ENCODE measurements around the gene TEX26. TPM values are rescaled to one million over a fixed set of nuclear protein-coding genes. Genes with fewer than 3 reads are reported as not detected.

TEX26 gene
- total RNA-seq, 1 donor from 2014 or later, result not detected

DNA sequence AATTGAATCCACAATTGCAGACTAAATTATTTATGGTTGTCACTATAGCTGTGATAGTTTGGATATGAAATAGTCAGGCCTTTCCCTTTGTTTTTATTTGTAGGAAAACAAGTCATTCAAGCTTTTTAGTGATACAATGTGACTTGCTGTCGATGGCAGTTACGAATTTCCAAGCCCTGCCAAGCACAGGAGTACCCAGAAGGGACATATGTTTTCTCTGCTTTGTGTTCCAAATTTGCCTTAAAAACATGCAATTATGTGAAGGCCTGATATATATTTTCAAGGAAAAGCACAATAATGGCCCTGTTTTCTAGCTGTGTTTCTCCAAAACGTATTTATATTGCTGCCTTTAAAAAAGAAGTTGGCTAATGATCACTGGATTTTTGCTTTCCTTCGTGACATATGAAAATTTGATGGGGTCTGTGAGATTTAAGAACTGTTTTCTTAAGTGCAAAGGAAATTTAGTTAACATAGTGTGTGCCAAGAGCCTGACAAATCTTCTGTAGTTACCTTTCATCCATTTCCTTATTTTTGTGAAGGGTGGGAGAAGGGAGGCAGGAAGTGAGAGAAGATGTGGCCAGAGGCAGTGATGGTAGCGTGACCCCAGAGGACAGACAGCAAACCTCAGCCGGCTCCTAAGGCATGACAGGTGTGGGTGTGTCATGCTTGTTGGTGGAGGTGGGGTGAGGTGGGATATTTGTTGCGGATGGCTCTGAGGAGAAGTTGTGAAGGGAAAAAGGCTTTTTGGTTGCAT, 79.6 kb downstream of the TEX26 start:
- no peak for DNase-seq (ENCODE audit: low spot score)

DNA sequence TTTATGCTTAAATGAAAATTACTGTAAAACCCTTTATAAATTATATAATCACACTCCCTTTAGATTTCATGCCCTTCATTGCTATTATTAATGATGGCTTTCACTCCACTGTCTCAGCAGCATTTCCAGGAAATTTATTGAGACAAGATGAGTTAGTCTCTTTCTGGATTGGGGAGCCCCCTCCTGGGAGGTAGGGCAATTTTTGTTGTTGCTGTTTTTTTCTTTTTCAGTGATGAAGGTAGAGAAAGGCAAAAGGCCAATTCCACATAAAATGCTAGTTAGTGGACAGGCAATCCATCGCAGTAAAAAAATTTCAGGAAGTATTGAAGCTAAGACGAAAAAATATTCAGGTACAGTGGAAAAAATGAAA, 80.2 kb downstream of the TEX26 start:
- DNase-seq (ENCODE audit: low spot score), result peak; percentile 45

GRCh38 chr13:31014456-31014855, 82.0 kb downstream of the TEX26 start:
- no peak for DNase-seq (ENCODE audit: low spot score)

DNA sequence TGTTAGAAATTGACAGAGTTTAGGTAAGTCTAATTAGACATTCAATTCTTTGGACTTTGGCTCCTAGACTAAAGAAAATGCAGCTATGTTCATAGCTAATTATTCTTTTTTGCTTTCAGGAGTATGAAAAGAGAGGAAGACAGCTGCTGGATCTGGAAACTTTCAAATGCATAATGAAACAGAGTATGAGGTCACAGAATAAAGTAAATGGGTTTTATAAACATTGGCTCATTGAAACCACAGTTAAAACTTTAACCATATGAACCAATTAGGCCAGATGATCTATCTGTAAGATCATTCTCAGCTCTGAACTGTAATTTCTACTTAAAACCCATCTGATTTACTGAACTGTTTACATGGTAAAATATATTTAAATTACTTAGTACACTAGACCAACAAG, 82.7 kb downstream of the TEX26 start:
- no peak for DNase-seq (ENCODE audit: low spot score)

- DNase-seq (ENCODE audit: low spot score), result no peak
Observed at GRCh38 chr13:31016342-31017325, 84.2 kb downstream of the TEX26 start.

DNA sequence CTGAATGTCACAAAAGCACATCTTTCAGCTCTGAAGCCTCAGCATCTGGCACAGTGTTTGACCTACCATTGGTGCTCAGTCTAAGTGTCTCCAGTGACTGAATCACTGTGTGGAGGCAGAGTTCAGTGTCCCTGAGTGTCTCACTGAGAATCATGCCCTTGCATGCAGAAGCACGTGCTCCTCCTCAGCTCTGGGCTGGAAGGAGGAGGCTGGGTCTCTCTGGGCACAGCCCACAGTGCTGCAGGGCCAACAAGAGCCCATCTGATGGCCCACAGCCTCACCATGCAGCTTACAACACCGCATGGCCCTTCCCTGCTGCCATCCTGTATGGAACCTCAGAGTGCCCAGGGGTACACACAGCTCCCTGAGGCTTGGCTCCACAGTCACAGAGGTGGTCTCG, 86.1 kb downstream of the TEX26 start:
- no peak for DNase-seq (ENCODE audit: low spot score)

- no peak for DNase-seq (ENCODE audit: low spot score)
Observed at GRCh38 chr13:31020996-31021395, 88.5 kb downstream of the TEX26 start.

DNA sequence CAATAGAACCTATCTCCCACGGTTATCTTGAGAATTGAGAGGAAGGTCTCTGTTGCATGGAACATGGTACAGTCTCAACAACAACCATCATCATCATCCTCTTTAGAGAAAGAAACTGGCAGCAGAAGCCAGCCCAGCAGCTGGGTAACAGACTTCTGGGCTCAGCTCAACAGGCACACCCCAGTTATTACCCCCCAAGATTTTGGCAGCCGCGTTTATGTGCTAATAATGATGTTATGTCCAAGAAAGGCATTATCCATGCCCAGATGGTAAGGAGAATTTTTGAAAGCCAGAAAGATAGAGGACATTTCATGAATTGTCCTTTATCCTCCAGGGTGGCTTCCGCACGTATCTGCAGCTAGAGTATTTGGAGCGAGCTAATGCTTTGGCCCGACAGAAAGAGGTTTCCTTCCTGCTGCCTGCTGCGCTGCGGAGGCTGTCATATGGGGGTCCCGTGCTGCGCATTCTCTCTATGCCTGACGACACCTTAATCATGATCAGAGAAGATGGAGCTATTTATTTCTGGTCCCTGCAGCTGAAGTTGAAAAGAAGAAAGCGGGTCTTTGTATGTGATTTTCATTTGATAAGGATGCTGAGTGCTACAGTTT, 89.9 kb downstream of the TEX26 start:
- DNase-seq (ENCODE audit: low spot score), result no peak

DNA sequence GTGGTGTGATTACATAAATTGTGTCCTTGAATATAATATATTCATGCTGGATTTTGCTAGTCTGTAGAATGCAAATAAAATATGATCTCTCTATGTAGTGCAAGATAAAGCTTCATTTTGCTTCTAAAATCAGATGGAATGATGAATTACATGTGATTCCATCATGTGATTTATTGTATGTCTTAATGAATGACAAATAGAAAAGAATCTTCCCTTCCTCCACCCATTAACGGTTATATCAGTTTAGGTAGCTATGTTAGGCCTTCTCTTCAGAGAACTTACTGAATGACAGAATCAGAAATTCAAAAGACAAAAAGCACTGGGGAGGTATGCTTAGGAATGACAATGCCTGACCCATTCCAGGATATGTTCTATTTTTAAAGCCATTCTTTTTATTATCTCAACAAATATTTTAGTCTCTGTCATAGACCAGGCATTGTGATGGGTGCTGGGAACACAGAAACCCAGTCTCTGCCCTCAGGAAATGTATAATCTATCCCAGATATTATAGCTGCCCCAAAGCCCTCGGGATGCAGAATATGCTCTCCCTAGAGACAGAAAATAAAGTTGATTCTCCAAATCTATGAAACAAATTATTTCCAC, 90.6 kb downstream of the TEX26 start:
- DNase-seq (ENCODE audit: low spot score), result no peak

Other genes starting within 250 kb of the TEX26 start
- 10.1 TPM for gene ALOX5AP, start 197.1 kb upstream of the TEX26 start, total RNA-seq (ENCODE audit: insufficient read depth, low replicate concordance)
- 61.2 TPM for gene MEDAG, start 26.4 kb upstream of the TEX26 start, total RNA-seq (ENCODE audit: insufficient read depth, low replicate concordance)
- gene HSPH1, start 229.2 kb downstream of the TEX26 start, total RNA-seq (ENCODE audit: insufficient read depth, low replicate concordance), result 13.2 TPM